Colonic mucosa (tissue), 4 donors: ENCODE measurements around the gene PRKN. TPM values are rescaled to one million over a fixed set of nuclear protein-coding genes. Genes with fewer than 3 reads are reported as not detected.

Experiments
- DNase-seq: peaks from one replicate; pipeline ENCODE4 v3.0.0-alpha.2; 2020
- H3K27ac ChIP-seq: fragments of 200-600 bp; one replicate; pipeline ENCODE4 v1.8.0; 2021
- H3K27me3 ChIP-seq: fragments of 200-600 bp; one replicate; pipeline ENCODE4 v1.8.0; 2021
- H3K36me3 ChIP-seq: fragments of 200-600 bp; one replicate; pipeline ENCODE4 v1.8.0; 2021
- H3K4me1 ChIP-seq: fragments of 200-600 bp; one replicate; pipeline ENCODE4 v1.8.0; 2021; ENCODE audit warnings: mild to moderate bottlenecking
- H3K4me3 ChIP-seq: fragments of 200-600 bp; one replicate; pipeline ENCODE4 v1.8.0; 2021
- H3K9ac ChIP-seq, 2 donors: one replicate each; pipeline ENCODE4 v1.7.0; 2013; ENCODE audit warnings: control low read depth in 2 of 2, low read depth in 2 of 2, low read length in 2 of 2
- H3K9me3 ChIP-seq: fragments of 200-600 bp; one replicate; pipeline ENCODE4 v1.8.0; 2021
- CTCF ChIP-seq: fragments of 200-600 bp; IDR thresholded peaks from one replicate; pipeline ENCODE4 v1.8.0; 2022; ENCODE audit warnings: antibody characterized with exemption, mild to moderate bottlenecking
- intact Hi-C: fragments of 100-400 bp; cut with DNase I; formaldehyde crosslinking; loops from one replicate; pipeline ENCODE4 v1.14.1; 2022
- total RNA-seq, 2 donors: library from RNA; stranded (reverse); fragmentation: NEBNext Ultra II Directional in 1 of 2; extraction: Animal tissue kit (Norgen Biotek cat#: 25700) in 1 of 2; gene quantifications; one replicate each; pipeline ENCODE4 v1.2.1, GENCODE V29; 2021
- donor health status: healthy.
- donor health status: DM: no; HTN: no; CAD: no.
- donor health status: DM: no; HTN: no; CAD: no.

PRKN gene
- total RNA-seq, 2 donors from 2014 or later, result 3.7 to 8.1 TPM

GRCh38 chr6:162140251-162140852, 587.2 kb downstream of the PRKN start:
- intact Hi-C loops, result no loop called here
- Histone ChIP-seq H3K27me3 (no peaks in the 10 kb centered on the region), H3K9ac (no peak overlapping the region), H3K4me1 (no peaks in the 10 kb centered on the region), H3K36me3 (no peaks in the 10 kb centered on the region), H3K27ac (no peak overlapping the region), H3K4me3 (no peak overlapping the region), H3K9me3 (no peaks in the 10 kb centered on the region)
- DNase-seq, result no peak
- no peak for TF ChIP-seq CTCF

- no peak overlapping the region for H3K4me3 ChIP-seq
- TF ChIP-seq CTCF, result no peak
- no peaks in the 10 kb centered on the region for H3K36me3 ChIP-seq
- no peak overlapping the region for H3K27ac ChIP-seq
- no peaks in the 10 kb centered on the region for H3K27me3 ChIP-seq
- no peak for DNase-seq
- no peak overlapping the region for H3K9ac ChIP-seq
- intact Hi-C loops, result no loop called here
- no peaks in the 10 kb centered on the region for H3K9me3 ChIP-seq
- H3K4me1 ChIP-seq, result no peaks in the 10 kb centered on the region
These were observed 601.9 kb downstream of the PRKN start for GRCh38 chr6:162125659-162126058.

- no peak for TF ChIP-seq CTCF
- Histone ChIP-seq H3K4me3 (no peak overlapping the region), H3K4me1 (no peaks in the 10 kb centered on the region), H3K9ac (no peak overlapping the region), H3K36me3 (no peaks in the 10 kb centered on the region), H3K9me3 (no peaks in the 10 kb centered on the region), H3K27ac (no peak overlapping the region), H3K27me3 (no peaks in the 10 kb centered on the region)
- intact Hi-C loops, result no loop called here
- no peak for DNase-seq
These were observed 602.7 kb downstream of the PRKN start for GRCh38 chr6:162124710-162125435.

DNA sequence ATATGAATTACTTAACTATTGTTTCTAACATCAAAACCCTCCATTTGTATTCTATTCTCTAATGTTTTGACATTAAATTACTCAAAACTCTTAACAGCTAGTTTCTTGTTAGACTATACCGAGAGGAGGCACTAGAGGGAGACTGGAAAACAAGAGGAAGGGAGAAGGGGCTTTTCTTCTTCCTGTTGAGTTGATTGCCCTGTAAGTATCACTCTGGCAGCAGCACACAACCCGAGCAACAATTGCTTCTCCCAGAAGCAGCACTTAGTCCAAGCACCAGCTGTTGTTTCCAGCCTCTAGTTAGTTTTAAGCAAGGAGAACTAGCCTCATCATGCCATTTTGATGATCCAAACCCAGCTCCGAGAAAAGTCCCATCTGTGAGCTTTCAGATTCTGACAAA, 603.8 kb downstream of the PRKN start:
- no peaks in the 10 kb centered on the region for H3K4me1 ChIP-seq
- no peak overlapping the region for H3K9ac ChIP-seq
- no peak for TF ChIP-seq CTCF
- no peaks in the 10 kb centered on the region for H3K27me3 ChIP-seq
- intact Hi-C loops, result no loop called here
- no peak for DNase-seq
- no peak overlapping the region for H3K27ac ChIP-seq
- H3K9me3 ChIP-seq, result no peaks in the 10 kb centered on the region
- H3K36me3 ChIP-seq, result no peaks in the 10 kb centered on the region
- no peak overlapping the region for H3K4me3 ChIP-seq

DNA sequence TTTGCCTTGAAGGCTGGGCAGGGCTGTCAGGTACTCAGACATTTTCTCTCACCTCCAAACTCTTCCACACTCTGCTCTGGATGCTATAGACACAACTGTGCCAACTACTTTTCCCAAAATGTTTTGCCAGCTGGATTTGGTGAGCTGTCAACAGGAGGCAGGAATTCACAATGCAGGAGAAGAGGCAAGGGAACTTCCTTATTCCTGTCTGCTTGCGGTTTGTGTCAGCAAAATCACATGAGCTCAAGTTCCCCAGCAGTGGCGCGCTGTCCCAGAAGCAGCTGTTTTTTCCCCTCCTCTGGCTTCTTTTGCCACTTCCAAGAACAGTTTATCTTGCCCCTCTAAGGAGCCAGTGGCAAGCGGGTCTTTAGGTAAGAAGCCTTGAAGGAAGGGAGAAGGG, 608.2 kb downstream of the PRKN start:
- intact Hi-C loops, result no loop called here
- no peak overlapping the region for H3K4me3 ChIP-seq
- no peak overlapping the region for H3K27ac ChIP-seq
- no peaks in the 10 kb centered on the region for H3K36me3 ChIP-seq
- H3K27me3 ChIP-seq, result no peaks in the 10 kb centered on the region
- peak; percentile 25 for DNase-seq
- TF ChIP-seq CTCF, result no peak
- no peaks in the 10 kb centered on the region for H3K9me3 ChIP-seq
- no peak overlapping the region for H3K9ac ChIP-seq
- H3K4me1 ChIP-seq, result no peaks in the 10 kb centered on the region
